Measurements from ENCODE around the gene PLCH1. TPM values are rescaled to one million over a fixed set of nuclear protein-coding genes. Genes with fewer than 3 reads are reported as not detected.

The PLCH1 gene
- polyA plus RNA-seq, 1 donor (not counting 4 experiments of a cell fraction or from before 2014, with no cell fraction given), result 0.05 TPM

- Histone ChIP-seq H3K27ac (ENCODE audit: control insufficient read depth, insufficient read depth, low read length) (no peak overlapping the region), H3K4me3 (ENCODE audit: control insufficient read depth in 2 of 3, extremely low read depth in 1 of 3, insufficient read depth in 2 of 3, low read depth in 1 of 3, low read length in 3 of 3) (no peak overlapping the region), H3K9me1 (ENCODE audit: control insufficient read depth, extremely low read depth, insufficient read depth, low read length) (no peaks in the 10 kb centered on the region), H3K4me2 (ENCODE audit: control insufficient read depth, extremely low read depth, insufficient read depth, low read depth, low read length) (no peak overlapping the region), H2AFZ (ENCODE audit: control insufficient read depth, low read length) (no peak overlapping the region), H3K27me3 (ENCODE audit: control insufficient read depth, extremely low read depth, insufficient read depth, low read length) (peaks cover 36% of the 10 kb centered on the region), H3K9me3 (ENCODE audit: control insufficient read depth, low read depth, low read length) (no peaks in the 10 kb centered on the region), H4K20me1 (ENCODE audit: control insufficient read depth, extremely low read depth, insufficient read depth, low read length) (no peaks in the 10 kb centered on the region), H3K9ac (ENCODE audit: control insufficient read depth, extremely low read depth, insufficient read depth, low read length) (no peak overlapping the region), H3K36me3 (ENCODE audit: control insufficient read depth in 2 of 2, extremely low read depth in 1 of 2, insufficient read depth in 2 of 2, low read length in 2 of 2) (no peaks in the 10 kb centered on the region), H3K79me2 (ENCODE audit: control insufficient read depth, insufficient read depth, low read length) (no peaks in the 10 kb centered on the region), H3K4me1 (ENCODE audit: control insufficient read depth, extremely low read depth, insufficient read depth, low read length) (peaks cover 13% of the 10 kb centered on the region)
- DNase-seq (ENCODE audit: low read depth, low spot score), result no peak
- TF ChIP-seq, protein P1, sequence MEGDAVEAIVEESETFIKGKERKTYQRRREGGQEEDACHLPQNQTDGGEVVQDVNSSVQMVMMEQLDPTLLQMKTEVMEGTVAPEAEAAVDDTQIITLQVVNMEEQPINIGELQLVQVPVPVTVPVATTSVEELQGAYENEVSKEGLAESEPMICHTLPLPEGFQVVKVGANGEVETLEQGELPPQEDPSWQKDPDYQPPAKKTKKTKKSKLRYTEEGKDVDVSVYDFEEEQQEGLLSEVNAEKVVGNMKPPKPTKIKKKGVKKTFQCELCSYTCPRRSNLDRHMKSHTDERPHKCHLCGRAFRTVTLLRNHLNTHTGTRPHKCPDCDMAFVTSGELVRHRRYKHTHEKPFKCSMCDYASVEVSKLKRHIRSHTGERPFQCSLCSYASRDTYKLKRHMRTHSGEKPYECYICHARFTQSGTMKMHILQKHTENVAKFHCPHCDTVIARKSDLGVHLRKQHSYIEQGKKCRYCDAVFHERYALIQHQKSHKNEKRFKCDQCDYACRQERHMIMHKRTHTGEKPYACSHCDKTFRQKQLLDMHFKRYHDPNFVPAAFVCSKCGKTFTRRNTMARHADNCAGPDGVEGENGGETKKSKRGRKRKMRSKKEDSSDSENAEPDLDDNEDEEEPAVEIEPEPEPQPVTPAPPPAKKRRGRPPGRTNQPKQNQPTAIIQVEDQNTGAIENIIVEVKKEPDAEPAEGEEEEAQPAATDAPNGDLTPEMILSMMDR (optimal IDR thresholded peaks at IDR 0.05 in 1 of 3, IDR thresholded peaks at IDR 0.05 in 1 of 3, conservative IDR thresholded peaks at IDR 0.05 in 1 of 3; ENCODE audit: extremely low read depth in 1 of 3, insufficient read depth in 2 of 3, low read length in 3 of 3), result no peak
- no peak for TF ChIP-seq EZH2 (IDR thresholded peaks at IDR 0.05; ENCODE audit: low read length)
- no peak for FAIRE-seq
- dilution Hi-C loops (cut with MboI; ENCODE audit: extremely low pct_ligation_motif_present, low sequenced_read_pairs), result no loop called here
Observed at GRCh38 chr3:155746703-155747102, 1.8 kb upstream of the PLCH1 start.

GRCh38 chr3:155745795-155746550, 1.1 kb upstream of the PLCH1 start:
- Histone ChIP-seq H3K4me3 (ENCODE audit: control insufficient read depth in 2 of 3, extremely low read depth in 1 of 3, insufficient read depth in 2 of 3, low read depth in 1 of 3, low read length in 3 of 3) (peak overlapping the region in 1 of 3 experiments; percentile 30), H3K36me3 (ENCODE audit: control insufficient read depth in 2 of 2, extremely low read depth in 1 of 2, insufficient read depth in 2 of 2, low read length in 2 of 2) (no peaks in the 10 kb centered on the region), H3K9ac (ENCODE audit: control insufficient read depth, extremely low read depth, insufficient read depth, low read length) (no peak overlapping the region), H3K79me2 (ENCODE audit: control insufficient read depth, insufficient read depth, low read length) (no peaks in the 10 kb centered on the region), H2AFZ (ENCODE audit: control insufficient read depth, low read length) (no peak overlapping the region), H4K20me1 (ENCODE audit: control insufficient read depth, extremely low read depth, insufficient read depth, low read length) (no peaks in the 10 kb centered on the region), H3K4me2 (ENCODE audit: control insufficient read depth, extremely low read depth, insufficient read depth, low read depth, low read length) (peak overlapping the region; percentile 99), H3K9me1 (ENCODE audit: control insufficient read depth, extremely low read depth, insufficient read depth, low read length) (no peaks in the 10 kb centered on the region), H3K27me3 (ENCODE audit: control insufficient read depth, extremely low read depth, insufficient read depth, low read length) (peaks cover 36% of the 10 kb centered on the region), H3K9me3 (ENCODE audit: control insufficient read depth, low read depth, low read length) (no peaks in the 10 kb centered on the region), H3K4me1 (ENCODE audit: control insufficient read depth, extremely low read depth, insufficient read depth, low read length) (peaks cover 13% of the 10 kb centered on the region), H3K27ac (ENCODE audit: control insufficient read depth, insufficient read depth, low read length) (no peak overlapping the region)
- TF ChIP-seq EZH2 (IDR thresholded peaks at IDR 0.05; ENCODE audit: low read length), result peak; percentile 22
- TF ChIP-seq, protein P1 (optimal IDR thresholded peaks at IDR 0.05 in 1 of 3, IDR thresholded peaks at IDR 0.05 in 1 of 3, conservative IDR thresholded peaks at IDR 0.05 in 1 of 3; ENCODE audit: extremely low read depth in 1 of 3, insufficient read depth in 2 of 3, low read length in 3 of 3), result no peak
- no peak for FAIRE-seq
- dilution Hi-C loops (cut with MboI; ENCODE audit: extremely low pct_ligation_motif_present, low sequenced_read_pairs), result no loop called here
- DNase-seq (ENCODE audit: low read depth, low spot score), result no peak
